Stimulated activated CD8-positive, alpha-beta memory T cell treated with anti-CD3 and anti-CD28 coated beads, Interleukin-2, amount 100 ng/mL, for 48 hours (primary cell): ENCODE results near the gene ALKBH4.
"Not testable (repeated sequence)": the region's sequence is repeated elsewhere in the genome, so short reads cannot be mapped to it uniquely, and the experiment has no call there.

ENCODE experiments used
- DNase-seq, 2 donors: peaks; one replicate each; pipeline ENCODE4 v3.0.0-alpha.2; 2020; ENCODE audit warnings: low read depth in 2 of 2

Gene ALKBH4

GRCh38 chr7:102429141-102429899 lies 35.3 kb downstream of the ALKBH4 start:
- no peak for DNase-seq

GRCh38 chr7:102427019-102427405 lies 37.7 kb downstream of the ALKBH4 start:
- no peak for DNase-seq

- peak; percentile 60 to 69 for DNase-seq
These were observed 38.2 kb downstream of the ALKBH4 start for GRCh38 chr7:102426268-102427018.

GRCh38 chr7:102425639-102426267 lies 38.9 kb downstream of the ALKBH4 start:
- DNase-seq = peak; percentile 74 to 76

- DNase-seq = no peak
These were observed 39.9 kb downstream of the ALKBH4 start for GRCh38 chr7:102424787-102425218.

- no peak for DNase-seq
These were observed 40.5 kb downstream of the ALKBH4 start for GRCh38 chr7:102424129-102424551.

- no peak for DNase-seq
These were observed 42.9 kb downstream of the ALKBH4 start for GRCh38 chr7:102421706-102422240.

- no peak for DNase-seq
These were observed 46.1 kb downstream of the ALKBH4 start for GRCh38 chr7:102418592-102418991.

- DNase-seq = no peak
These were observed 47.6 kb downstream of the ALKBH4 start for GRCh38 chr7:102417105-102417504.

- DNase-seq = no peak
These were observed 48.3 kb downstream of the ALKBH4 start for GRCh38 chr7:102416406-102416805.

- DNase-seq = peak; percentile 46 to 58
These were observed 48.9 kb downstream of the ALKBH4 start for GRCh38 chr7:102415685-102416225.

- DNase-seq = no peak
These were observed 51.1 kb downstream of the ALKBH4 start for GRCh38 chr7:102413611-102414010.

GRCh38 chr7:102413091-102413490 lies 51.6 kb downstream of the ALKBH4 start:
- no peak for DNase-seq

GRCh38 chr7:102412548-102412947 lies 52.1 kb downstream of the ALKBH4 start:
- no peak for DNase-seq

GRCh38 chr7:102410918-102411317 lies 53.7 kb downstream of the ALKBH4 start:
- DNase-seq = no peak

- no peak for DNase-seq
These were observed 54.5 kb downstream of the ALKBH4 start for GRCh38 chr7:102410123-102410522.

GRCh38 chr7:102409340-102409739 lies 55.3 kb downstream of the ALKBH4 start:
- DNase-seq = no peak

- not testable (repeated sequence) for DNase-seq
These were observed 56.1 kb downstream of the ALKBH4 start for GRCh38 chr7:102408530-102408929.

- DNase-seq = no peak
These were observed 56.8 kb downstream of the ALKBH4 start for GRCh38 chr7:102407910-102408309.
